Natural killer cell (primary cell): ENCODE data around the gene HOXD13. TPM values are rescaled to one million over a fixed set of nuclear protein-coding genes. Genes with fewer than 3 reads are reported as not detected.

Experiments used
- ATAC-seq, 3 donors: fragments of 150-1000 bp in 2 of 3; fragments of 200-7000 bp in 1 of 3; cut with Tn5 transposase; 1 replicate in 1 of 3; 2 replicates in 2 of 3; pipeline ENCODE4 v1.10.0; 2021; ENCODE audit warnings: mild to moderate bottlenecking in 2 of 3, moderate library complexity in 2 of 3
- DNase-seq, 2 donors: peaks; one replicate each; pipeline versions ENCODE4 v3.0.0 to v3.0.0-alpha.2; 2013 to 2021; ENCODE audit warnings: mixed read lengths in 1 of 2
- H3K27ac ChIP-seq: one replicate; pipeline ENCODE4 v1.5.1; 2013; ENCODE audit warnings: mild to moderate bottlenecking, low read length
- H3K27me3 ChIP-seq: one replicate; pipeline ENCODE4 v1.6.1; 2013; ENCODE audit warnings: low read length; ENCODE audit not compliant: control insufficient read depth, insufficient read depth
- H3K36me3 ChIP-seq: one replicate; pipeline ENCODE4 v1.6.1; 2013; ENCODE audit warnings: low read length; ENCODE audit not compliant: control insufficient read depth, insufficient read depth
- H3K4me1 ChIP-seq: one replicate; pipeline ENCODE4 v1.6.1; 2013; ENCODE audit warnings: low read length; ENCODE audit not compliant: control insufficient read depth, insufficient read depth
- H3K4me3 ChIP-seq: one replicate; pipeline ENCODE4 v1.5.1; 2013; ENCODE audit warnings: low read length
- H3K9me3 ChIP-seq: one replicate; pipeline ENCODE4 v1.6.1; 2013; ENCODE audit warnings: low read length; ENCODE audit not compliant: control insufficient read depth, insufficient read depth
- H3K27ac Mint-ChIP-seq, 2 donors: one replicate each; pipeline ENCODE4 v1.8.0; 2022; ENCODE audit warnings: mild to moderate bottlenecking in 2 of 2, mixed read lengths in 2 of 2, moderate library complexity in 1 of 2
- H3K27me3 Mint-ChIP-seq, 2 donors: one replicate each; pipeline ENCODE4 v1.8.0; 2022; ENCODE audit warnings: low read depth in 2 of 2, mixed read lengths in 2 of 2
- H3K36me3 Mint-ChIP-seq: one replicate; pipeline ENCODE4 v1.8.0; 2022; ENCODE audit warnings: mixed read lengths
- H3K4me1 Mint-ChIP-seq, 2 donors: one replicate each; pipeline ENCODE4 v1.8.0; 2022; ENCODE audit warnings: mixed read lengths in 2 of 2
- H3K4me3 Mint-ChIP-seq: one replicate; pipeline ENCODE4 v1.8.0; 2022; ENCODE audit warnings: mild to moderate bottlenecking, moderate library complexity, mixed read lengths
- H3K9me3 Mint-ChIP-seq, 2 donors: one replicate each; pipeline ENCODE4 v1.8.0; 2022; ENCODE audit warnings: mixed read lengths in 2 of 2
- WGBS: methylation state at CpG from one replicate; pipeline ENCODE4 v1.1.7; 2013; ENCODE audit warnings: missing lambda C conversion rate; ENCODE audit not compliant: insufficient coverage; 5-methylcytosine and 5-hydroxymethylcytosine counted together
- intact Hi-C: fragments of 100-400 bp; cut with micrococcal nuclease; formaldehyde crosslinking; loops from one replicate; pipeline ENCODE4 v1.14.2; 2022
- total RNA-seq, 4 donors: library from RNA; stranded (reverse); fragments of 120-200 nt in 1 of 4; gene quantifications; one replicate each; pipeline versions ENCODE4 v1.2.3 to v1.2.4, GENCODE V29; 2013 to 2022
- TF ChIP-seq, protein P1 (sequence below): fragments of 200-600 bp; IDR thresholded peaks from one replicate; pipeline ENCODE4 v1.8.0; 2022; ENCODE audit warnings: antibody characterized with exemption

Gene HOXD13
- total RNA-seq, 3 donors from 2014 or later (not counting 1 experiment from before 2014, with no cell fraction given): not detected

DNA sequence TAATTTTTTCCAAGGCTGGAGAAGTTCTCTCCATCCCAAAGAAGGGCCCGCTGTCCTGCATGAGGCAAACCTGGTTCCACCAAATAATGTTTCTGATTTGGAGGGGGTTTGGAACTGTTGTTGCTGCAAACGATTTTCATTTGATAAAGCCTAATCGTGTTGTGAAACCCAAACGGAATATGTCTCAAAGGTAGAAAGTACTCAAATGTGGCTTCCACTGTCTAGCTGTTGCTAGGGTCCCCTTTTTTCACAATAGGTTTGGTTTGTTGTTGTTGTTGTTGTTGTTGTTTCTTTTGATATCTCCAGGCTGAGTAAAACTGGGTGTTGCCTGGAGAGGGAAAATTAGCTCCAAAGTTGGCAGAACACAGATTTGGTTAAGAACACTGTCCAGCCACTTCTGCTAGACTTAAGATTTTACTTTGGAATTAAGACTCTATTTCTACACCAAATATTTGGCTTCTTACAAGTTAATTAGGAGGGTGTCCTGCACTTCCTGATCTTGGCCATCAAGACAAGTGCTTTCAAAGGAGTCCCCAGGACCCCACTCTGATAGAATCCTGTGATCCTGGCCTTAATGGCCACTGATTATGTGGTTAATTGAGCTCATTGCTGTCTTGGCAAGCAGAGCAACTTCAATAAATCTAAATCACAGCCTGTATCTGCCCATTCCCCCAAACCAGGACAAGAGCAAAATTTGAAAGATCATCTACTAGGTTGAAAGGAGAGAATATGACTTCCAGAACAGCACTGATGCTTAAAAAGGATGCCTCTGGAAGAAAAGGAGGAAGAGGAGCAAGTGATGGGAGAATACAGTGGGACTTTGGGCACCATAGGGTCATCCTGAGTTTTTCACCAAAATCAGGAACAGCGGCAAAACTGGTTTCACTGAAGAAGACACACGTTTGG, 3.3 kb upstream of the HOXD13 start:
- Mint-ChIP-seq H3K4me3 (no peak overlapping the region), H3K9me3 (peaks cover 0 to 3% of the 10 kb centered on the region in 2 donors), H3K27ac (no peak overlapping the region), H3K27me3 (peaks cover 74 to 87% of the 10 kb centered on the region in 2 donors), H3K36me3 (peaks cover 17% of the 10 kb centered on the region), H3K4me1 (peaks cover 8 to 25% of the 10 kb centered on the region in 2 donors)
- H3K27ac ChIP-seq: no peak overlapping the region
- ATAC-seq: no peak
- no peak for DNase-seq
- no peak overlapping the region for H3K4me3 ChIP-seq
- intact Hi-C loops: loop anchor here (5.0 kb wide), 1 partner anchor 33 kb away; the partner anchor contains the start of gene HOXD9
- peaks cover 21% of the 10 kb centered on the region for H3K9me3 ChIP-seq
- 9% methylated on average over 6 of the region's 6 CpGs for WGBS
- TF ChIP-seq, protein P1, sequence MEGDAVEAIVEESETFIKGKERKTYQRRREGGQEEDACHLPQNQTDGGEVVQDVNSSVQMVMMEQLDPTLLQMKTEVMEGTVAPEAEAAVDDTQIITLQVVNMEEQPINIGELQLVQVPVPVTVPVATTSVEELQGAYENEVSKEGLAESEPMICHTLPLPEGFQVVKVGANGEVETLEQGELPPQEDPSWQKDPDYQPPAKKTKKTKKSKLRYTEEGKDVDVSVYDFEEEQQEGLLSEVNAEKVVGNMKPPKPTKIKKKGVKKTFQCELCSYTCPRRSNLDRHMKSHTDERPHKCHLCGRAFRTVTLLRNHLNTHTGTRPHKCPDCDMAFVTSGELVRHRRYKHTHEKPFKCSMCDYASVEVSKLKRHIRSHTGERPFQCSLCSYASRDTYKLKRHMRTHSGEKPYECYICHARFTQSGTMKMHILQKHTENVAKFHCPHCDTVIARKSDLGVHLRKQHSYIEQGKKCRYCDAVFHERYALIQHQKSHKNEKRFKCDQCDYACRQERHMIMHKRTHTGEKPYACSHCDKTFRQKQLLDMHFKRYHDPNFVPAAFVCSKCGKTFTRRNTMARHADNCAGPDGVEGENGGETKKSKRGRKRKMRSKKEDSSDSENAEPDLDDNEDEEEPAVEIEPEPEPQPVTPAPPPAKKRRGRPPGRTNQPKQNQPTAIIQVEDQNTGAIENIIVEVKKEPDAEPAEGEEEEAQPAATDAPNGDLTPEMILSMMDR: no peak
- peaks cover 14% of the 10 kb centered on the region for H3K4me1 ChIP-seq
- no peaks in the 10 kb centered on the region for H3K36me3 ChIP-seq
- peaks cover 88% of the 10 kb centered on the region for H3K27me3 ChIP-seq

DNA sequence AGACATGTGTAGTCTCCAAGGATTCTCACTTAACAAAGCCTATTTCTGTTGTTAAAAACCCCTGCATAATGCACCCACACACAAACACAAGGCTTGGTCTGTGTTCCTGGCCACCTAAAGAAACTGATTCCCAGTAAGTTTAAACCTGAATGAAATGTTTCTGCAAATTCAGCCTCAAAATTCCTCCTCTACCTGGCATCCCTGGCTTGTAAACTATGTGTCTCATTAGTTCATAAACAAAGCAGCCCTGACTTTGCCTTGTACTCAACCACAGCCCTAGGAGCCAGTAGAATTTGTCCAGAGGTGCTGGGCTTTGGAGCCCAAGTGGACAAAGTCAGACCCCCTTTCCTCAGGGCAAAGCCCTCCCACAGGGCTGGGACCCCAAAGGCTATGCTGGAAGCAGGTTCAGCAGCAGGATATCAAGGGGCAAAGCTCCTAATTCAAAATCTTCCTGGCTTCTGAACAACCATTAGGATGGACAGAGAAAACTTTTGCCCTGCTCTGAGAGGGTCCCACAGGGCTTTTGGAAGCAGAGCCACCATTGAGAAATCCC, 2.6 kb upstream of the HOXD13 start:
- no peak overlapping the region for H3K4me3 ChIP-seq
- Mint-ChIP-seq H3K27ac (no peak overlapping the region), H3K4me1 (peaks cover 8 to 29% of the 10 kb centered on the region in 2 donors), H3K4me3 (no peak overlapping the region), H3K9me3 (peaks cover 0 to 3% of the 10 kb centered on the region in 2 donors), H3K36me3 (peaks cover 17% of the 10 kb centered on the region), H3K27me3 (peaks cover 73 to 87% of the 10 kb centered on the region in 2 donors)
- DNase-seq (no peak), ATAC-seq (no peak)
- no peak overlapping the region for H3K27ac ChIP-seq
- peaks cover 88% of the 10 kb centered on the region for H3K27me3 ChIP-seq
- peaks cover 14% of the 10 kb centered on the region for H3K4me1 ChIP-seq
- intact Hi-C loops: loop anchor here (5.0 kb wide), 1 partner anchor 32 kb away; the partner anchor contains the start of gene HOXD9
- H3K9me3 ChIP-seq: peaks cover 14% of the 10 kb centered on the region
- TF ChIP-seq, protein P1: no peak
- no peaks in the 10 kb centered on the region for H3K36me3 ChIP-seq

DNA sequence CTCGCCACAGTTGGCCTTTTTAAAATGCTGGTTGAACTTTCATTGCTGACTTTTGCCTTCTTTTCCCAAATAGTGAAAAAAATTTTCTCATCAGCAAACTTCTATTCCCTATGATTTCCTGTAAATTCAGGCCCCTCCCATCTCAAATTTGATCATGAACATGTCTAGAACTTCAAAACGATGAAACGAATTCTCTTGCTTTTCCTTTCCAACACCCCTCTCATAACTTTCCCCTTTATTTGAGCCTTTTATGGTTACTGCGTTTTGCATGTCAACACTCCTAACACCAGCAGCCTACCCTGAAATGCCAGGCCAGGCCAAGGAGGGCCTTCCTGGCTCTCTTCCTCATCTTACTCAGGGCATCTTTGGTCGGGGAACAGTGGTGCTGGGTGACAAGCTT, 1.7 kb upstream of the HOXD13 start:
- Mint-ChIP-seq H3K4me1 (peaks cover 8 to 29% of the 10 kb centered on the region in 2 donors), H3K36me3 (peaks cover 17% of the 10 kb centered on the region), H3K27ac (no peak overlapping the region), H3K27me3 (peaks cover 74 to 87% of the 10 kb centered on the region in 2 donors), H3K4me3 (no peak overlapping the region), H3K9me3 (peaks cover 0 to 3% of the 10 kb centered on the region in 2 donors)
- Histone ChIP-seq H3K27me3 (peaks cover 88% of the 10 kb centered on the region), H3K4me3 (no peak overlapping the region), H3K36me3 (no peaks in the 10 kb centered on the region), H3K27ac (no peak overlapping the region), H3K4me1 (peaks cover 14% of the 10 kb centered on the region), H3K9me3 (peaks cover 13% of the 10 kb centered on the region)
- ATAC-seq (no peak), DNase-seq (no peak)
- 19% methylated on average over 5 of the region's 5 CpGs for WGBS
- TF ChIP-seq, protein P1: no peak
- intact Hi-C loops: no loop called here
